NCI-H146 (cell line): ENCODE results near the gene KDM6A.
A peak's percentile ranks its signal among the peaks of the same experiment; 100 is the strongest.
"Not testable (repeated sequence)": the region's sequence is repeated elsewhere in the genome, so short reads cannot be mapped to it uniquely, and the experiment has no call there.

Experiments
- DNase-seq: peaks from one replicate; lab custom pipeline; 2025; lab: John Stamatoyannopoulos, UW

The KDM6A gene

DNA sequence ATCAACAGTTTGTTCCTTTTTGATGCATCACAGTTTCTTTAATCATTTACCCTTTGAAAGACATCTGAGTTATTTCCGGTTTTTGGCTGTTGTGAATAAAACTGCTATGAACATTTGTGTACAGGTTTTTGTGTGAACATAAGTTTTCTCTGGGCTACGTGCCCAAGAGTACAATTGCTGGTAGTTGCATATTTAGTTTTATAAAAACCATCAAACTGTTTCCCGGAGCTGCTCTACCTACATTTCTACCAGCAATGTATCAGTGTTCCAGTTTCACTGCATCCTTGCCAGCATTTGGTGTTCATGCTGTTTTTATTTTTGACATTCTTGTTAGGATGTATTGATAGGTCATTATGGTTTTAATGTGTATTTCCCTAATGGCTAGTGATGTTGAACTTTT, 17.3 kb downstream of the KDM6A start:
- DNase-seq = no peak

DNA sequence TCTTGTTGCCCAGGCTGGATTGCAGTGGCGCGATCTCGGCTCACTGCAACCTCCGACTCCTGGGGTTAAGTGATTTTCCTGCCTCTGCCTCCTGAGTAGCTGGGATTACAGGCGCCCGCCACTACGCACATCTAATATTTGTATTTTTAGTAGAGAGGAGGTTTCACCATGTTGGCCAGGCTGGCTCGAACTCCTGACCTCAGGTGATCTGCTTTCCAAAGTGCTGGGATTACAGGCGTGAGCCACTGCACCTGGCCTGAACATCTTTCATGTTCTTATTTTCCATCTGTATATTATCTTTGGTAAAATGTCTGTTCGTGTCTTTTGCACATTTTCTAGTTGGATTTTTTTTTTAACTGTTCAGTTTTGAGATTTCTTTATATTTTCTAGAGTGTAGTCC, 17.7 kb downstream of the KDM6A start:
- DNase-seq = not testable (repeated sequence)

DNA sequence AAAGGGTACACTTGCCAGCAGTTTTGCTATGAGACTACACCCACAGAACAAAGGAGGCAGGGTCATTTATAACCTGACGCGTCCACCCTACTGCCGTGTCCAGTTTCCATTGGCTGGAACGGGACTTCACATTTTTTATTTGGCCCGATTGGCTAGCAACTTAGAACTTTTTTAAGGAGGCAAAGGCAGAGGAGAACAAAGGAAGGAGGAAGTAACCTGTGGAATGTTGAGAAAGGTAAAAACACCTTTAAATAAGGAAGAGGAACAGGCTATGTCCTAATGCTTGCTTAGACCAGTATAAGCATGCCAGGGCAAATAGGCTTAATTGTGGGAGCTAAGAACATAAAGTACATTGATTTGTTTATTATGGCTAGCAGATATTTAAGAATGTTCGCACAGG, 18.7 kb downstream of the KDM6A start:
- DNase-seq = no peak

DNA sequence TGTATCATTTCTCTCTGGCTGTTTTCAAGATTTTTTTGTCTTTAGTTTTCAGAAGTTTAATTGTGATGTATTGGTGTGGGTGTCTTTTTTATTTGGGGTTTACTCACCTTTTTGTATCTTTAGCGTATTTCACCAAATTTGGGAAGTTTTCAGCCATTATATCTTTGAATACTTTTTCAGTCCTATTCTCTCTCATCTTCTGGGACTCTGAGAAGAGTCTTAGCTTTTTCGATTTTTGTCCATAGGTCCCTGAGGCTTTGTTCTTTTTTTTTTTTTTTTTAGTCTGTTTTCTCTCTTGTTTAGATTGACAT, 23.8 kb downstream of the KDM6A start:
- no peak for DNase-seq

DNA sequence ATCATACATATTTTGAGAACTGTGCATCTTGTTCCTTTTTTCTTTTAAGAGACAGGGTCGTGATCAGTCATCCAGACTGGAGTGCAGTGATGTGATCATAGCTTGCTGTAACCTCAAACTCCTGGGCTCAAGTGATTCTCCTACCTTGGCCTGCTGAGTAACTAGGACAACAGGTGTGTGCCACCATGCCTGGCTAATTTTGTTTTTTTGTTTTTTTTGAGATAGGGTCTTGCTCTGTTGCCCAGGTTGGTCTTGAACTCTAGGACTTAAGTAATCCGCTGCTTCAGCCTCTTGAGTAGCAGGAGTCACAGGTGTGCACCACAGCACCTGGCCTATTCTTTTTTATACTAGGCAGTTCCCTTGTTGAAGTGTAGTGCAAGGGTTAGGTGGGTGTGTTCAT, 24.6 kb downstream of the KDM6A start:
- no peak for DNase-seq

DNA sequence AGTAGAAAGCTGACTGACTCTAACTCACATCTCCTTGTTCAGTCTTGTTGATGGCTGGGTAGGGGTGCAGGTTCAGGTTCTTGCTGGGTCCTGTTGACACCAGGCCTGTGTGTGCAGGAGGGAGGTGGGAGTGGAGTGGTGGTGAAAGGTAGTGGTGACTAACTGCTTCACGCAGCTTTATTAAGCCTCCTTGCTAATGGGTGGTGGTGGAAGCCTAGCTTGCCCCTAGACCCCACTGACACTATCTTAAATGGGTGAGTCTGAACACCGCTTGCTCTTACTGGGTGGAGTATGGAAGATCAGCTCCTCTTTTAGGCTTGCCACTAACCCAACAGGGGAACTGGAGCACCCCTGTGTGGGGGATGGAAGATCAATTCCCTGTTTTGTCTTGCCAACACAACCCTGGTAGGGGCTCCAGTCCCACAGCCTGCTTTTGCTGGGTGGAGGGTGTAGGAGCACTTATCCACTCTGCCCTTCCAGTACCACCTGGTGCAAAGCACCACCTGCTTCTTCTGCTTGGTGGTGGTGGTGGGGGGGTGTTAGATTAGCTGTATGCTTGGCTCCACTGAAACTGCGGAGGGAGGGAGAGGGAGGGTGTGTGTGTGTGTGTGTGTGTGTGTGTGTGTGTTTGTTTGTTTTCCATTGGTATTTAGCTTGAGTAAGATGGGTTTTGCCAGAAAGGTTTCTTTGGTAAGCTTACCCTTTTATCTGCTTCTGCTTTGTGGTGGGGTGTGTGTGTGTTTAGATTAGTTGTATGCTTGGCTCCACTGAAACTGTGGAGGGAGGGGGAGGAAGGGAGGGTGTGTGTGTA, 25.6 kb downstream of the KDM6A start:
- peak; percentile 54 for DNase-seq

DNA sequence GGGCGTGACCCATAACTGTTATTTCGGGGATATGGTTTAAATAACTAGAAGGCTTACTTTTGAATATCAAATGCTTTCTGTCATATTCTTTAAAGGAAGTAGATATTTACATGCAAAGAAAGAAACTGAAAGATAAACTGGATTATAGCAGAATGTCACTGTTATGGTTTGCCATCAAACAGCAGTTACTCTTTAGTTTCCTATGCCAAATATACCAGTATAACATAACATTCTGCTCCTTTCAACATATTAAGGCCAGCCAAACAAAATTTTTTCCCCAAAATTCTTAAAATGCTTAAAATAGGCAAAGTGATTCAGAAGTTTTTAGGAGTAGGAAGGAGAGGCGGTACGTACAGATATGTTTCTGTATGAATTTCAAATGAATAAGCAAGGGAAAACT, 27.0 kb downstream of the KDM6A start:
- no peak for DNase-seq

DNA sequence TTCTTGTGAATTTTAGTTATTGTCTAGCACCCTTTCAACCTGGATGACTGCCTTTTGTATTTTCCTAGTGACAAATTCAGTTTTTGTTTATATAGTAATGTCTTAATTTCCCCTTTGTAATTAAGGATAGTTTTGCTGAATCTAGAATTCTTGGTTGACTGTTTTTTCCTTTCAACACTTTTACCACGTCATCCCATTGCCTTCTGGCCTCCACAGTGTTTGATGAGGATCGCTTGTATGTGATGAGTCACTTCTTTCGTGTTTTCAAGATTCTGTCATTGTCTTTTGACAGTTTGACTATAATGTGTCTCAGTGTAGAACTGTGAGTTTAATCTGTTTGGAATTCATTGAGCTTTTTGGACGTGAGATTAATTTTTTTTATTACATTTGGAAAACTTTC, 30.1 kb downstream of the KDM6A start:
- no peak for DNase-seq

DNA sequence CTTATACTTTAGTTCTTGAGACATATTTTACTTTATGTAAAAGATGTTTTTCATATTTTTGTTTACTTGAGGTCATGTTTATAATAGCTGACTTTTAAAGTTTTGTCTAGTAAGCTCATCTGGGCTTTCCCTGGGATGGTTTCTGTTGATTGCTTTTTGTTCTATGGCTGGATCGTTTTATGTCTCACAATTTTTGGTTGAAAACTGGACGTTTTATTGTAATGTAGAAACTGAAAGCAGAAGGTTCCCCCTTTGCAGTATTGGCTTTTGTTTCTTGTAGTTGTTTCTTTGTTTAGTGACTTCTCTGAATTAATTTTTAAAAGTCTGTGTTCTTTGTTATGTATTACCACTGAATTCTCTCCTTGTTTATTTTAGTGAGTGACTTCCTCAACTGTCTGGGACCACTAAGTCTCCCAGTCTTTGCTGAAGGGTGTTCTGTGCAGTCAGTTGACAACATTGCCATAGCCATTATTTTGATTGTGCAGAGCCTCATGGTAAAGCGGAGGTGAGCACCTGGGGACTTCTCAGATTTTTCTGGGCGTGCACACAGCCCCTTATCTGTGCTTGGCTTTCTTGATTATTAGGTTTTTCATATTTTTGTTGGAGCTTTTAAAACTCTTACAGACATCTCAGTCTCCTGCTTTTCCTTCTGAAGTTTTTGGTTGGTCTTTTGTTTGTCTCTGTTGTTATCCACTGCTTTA, 31.0 kb downstream of the KDM6A start:
- DNase-seq = no peak

DNA sequence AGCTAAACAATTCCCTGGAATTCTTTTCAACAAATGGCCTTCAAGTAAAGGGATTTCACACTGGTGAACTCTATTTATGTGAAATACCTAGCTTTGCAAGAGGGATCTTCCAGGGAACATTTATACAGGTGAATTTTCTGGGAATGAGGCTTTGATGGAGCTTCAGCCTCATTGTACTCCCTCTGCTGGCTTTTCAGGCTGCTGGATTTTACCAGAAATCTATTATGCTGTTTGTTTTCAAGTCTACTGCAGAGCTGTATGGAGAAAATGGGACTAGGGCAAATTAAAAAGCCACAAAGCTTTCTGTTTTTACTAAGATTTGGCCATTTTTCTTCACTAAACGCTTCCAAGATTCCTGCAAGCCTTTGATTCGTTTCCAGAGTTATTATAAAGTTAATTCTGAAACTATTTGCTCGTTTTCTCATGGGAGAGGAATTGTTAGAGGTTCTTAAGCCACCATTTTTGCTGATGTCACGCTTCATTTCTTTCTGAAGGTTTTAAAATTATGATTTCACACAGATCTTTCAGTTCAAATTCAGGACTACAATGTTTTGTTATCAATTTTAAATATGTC, 31.6 kb downstream of the KDM6A start:
- no peak for DNase-seq

DNA sequence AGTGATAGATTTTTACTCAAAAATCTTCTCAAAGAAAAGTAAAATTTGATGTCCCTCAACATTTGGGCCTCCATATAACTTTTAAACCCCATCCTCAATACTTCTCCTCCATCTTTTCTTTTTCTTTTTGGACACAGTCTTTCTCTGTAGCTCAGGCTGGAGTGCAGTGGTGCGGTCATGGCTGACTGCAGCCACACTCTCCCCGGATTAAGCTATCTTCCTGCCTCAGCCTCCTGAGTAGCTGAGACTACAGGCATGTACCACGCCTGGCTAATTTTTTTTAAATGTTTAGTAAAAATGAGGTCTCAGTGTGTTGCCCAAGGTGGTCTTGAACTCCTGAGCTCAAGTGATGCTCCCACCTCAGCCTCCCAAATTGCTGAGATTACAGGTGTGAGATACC, 33.1 kb downstream of the KDM6A start:
- no peak for DNase-seq

DNA sequence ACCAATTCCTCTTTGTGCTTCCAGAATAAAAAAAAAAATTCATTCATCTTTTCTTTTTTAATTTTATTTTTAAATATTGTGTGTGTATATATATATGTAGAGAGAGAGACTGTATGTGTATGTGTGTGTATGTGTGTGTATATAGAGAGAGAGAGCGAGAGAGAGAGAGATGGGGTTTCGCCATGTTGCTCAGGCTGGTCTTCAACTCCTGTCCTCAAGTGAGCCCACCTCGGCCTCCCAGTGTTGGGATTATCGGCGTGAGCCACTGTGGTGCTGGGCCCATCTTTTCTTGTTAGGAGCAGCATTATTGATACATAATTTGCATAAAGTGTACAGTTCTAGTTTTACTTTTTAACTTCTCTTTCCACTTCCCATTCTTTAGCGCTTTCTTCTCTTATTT, 33.6 kb downstream of the KDM6A start:
- DNase-seq = no peak

DNA sequence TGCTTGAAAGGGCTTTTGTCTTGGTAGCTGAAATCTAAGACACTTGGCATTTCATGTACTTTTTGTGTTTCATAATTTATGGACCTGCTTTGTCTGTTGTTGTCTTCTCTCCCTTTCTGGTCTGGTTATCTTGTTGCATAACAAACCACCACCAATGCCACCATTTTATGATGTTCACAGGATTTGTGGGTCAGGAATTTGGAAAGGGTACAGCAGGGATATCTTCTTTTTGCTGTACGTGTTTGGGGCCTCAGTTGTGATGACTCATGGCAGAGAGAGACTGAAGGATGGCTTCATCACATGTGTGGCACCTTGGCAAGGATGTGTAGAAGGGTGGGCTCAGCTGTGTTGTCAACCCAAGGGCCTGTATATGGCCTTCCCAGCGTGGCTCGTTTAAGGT, 35.2 kb downstream of the KDM6A start:
- no peak for DNase-seq

DNA sequence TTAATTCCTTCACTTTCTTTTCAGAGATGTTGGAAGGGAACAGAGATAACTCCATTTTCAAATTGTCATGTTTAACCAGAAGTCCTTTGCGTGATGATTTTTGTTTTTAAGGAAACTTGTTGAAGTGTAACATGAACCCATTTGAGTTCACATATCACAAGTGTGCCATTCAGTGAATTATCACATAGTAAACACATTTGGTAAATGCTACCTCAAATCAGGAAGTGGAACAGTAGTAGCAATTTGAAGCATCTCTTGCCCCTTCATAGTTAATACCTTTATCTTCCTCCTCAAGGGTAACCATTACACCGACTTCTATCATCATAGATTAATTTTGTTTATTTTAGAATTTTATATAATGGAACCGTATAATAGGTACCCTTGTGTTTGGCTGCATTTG, 35.8 kb downstream of the KDM6A start:
- DNase-seq = no peak

DNA sequence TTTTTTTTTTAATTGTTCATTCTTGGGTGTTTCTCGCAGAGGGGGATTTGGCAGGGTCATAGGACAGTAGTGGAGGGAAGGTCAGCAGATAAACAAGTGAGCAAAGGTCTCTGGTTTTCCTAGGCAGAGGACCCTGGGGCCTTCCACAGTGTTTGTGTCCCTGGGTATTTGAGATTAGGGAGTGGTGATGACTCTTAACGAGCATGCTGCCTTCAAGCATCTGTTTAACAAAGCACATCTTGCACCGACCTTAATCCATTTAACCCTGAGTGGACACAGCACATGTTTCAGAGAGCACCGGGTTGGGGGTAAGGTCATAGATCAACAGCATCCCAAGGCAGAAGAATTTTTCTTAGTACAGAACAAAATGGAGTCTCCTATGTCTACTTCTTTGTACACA, 37.5 kb downstream of the KDM6A start:
- DNase-seq = not testable (repeated sequence)

DNA sequence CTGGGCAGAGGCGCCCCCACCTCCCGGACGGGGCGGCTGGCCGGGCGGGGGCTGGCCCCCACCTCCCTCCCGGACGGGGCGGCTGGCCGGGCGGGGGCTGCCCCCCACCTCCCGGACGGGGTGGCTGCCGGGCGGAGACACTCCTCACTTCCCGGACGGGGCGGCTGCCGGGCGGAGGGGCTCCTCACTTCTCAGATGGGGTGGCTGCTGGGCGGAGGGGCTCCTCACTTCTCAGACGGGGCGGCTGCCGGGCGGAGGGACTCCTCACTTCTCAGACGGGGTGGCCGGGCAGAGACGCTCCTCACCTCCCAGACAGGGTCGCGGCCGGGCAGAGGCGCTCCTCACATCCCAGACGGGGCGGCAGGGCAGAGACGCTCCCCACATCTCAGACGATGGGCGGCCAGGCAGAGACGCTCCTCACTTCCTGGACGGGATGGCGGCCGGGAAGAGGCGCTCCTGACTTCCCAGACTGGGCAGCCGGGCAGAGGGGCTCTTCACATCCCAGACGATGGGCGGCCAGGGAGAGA, 38.1 kb downstream of the KDM6A start:
- not testable (repeated sequence) for DNase-seq

DNA sequence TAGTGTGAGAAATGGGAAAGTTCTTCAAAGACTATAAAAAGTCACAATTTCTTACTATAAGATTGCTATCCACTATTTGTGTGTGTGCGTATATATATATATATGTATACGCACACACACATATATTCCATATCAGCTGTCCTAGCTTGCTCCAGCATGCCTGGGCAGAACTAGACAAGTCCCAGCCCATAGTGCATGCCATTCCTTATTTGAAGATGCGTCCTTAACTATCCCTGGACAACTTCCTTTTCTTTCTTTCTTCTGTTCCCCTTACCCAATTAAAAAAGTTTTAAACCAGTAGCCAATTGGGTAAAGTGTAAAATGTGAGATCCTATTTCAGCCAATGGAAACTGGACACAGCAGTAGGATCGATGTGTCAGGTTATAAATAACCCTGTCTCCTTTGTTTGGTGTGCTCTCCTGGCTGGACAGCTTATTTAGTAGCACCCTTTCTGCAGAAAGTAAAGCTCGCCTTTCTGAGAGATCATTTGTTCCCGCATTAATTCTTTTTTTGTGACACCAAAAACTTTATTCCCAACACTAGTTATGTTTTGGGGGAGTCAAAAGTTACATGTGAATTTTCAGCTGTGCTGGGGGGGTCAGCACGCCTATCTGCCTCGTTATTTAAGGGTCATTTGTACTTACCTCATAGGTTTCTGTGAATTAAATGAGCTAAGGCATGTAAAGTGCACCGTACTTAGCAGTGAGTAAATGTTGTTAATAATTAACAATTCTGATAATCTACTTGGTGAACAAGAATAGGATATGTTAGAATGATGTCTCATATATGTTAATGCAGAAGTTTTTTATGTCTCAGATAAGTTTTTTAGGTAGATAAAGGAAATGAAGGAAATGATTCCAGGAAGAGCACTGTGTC, 40.9 kb downstream of the KDM6A start:
- no peak for DNase-seq

DNA sequence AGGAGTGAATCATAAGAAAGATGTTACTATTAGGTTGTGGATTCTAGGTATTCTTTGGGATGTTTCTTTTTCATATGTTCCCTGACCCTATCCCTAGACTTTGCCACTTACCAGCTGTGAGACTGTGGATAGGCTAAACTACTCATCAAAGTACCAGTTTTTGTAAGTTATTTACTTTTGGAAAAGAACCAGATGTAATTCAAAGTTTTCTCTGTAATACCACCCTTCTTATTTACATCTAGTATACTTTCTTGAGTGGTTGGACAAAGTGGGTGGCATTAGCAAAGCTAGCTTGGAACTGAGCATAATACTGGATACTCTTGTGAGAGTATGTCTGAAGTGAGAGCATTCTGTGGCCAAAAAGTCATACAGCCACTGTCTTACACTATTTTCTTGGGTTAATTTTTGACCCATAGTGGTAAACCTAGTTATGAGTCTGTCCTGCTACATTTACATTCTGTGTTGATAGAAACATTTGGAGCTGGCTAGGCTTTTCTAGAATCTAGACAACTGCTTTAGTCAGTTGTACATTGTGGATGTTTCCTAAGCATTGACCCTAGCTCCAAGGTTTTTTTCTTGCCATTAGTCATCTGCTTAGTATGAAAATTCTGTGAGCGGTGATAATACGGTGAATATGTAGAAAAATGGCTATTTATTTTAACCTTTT, 41.7 kb downstream of the KDM6A start:
- no peak for DNase-seq

DNA sequence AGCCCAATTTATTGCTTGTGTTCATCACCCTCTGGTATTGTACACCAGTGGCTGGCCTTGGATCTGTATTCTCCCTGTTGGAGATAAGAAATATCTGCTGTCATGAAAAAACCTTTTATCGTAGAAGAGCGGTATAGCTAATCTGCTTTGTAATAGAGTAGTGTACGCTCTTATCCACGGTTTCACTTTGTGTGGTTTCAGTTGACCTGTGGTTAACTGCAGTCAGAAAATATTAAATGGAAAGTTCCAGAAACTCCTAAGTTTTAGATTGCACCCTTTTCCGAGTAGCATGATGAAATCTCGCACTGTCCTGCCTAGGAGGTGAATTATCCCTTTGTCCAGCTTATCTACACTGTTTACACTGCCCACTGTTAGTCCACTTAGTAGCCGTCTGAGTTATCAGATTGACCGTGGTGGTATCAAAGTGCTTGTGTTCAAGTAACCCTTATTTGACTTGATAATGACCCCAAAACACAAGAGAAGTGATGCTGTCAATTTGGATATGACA, 42.4 kb downstream of the KDM6A start:
- DNase-seq = peak; percentile 74

DNA sequence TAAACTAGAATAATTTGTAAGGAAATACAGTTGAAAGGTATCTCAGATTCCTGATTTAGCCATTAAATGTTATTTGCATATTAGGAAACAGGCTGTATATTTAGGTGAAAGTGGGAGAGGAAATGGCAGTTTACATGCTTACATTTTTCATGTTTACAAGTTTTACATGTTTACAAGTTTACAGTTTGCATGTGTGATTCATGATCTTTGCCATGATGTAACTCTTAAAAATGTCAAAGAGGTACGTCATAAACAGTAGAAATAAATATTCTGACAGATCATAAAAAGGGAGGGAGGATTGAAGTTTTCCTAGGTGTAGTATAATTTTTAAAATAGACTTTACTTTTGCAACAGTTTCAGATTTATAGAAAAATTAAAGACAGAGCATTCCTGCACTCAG, 45.7 kb downstream of the KDM6A start:
- DNase-seq = no peak

DNA sequence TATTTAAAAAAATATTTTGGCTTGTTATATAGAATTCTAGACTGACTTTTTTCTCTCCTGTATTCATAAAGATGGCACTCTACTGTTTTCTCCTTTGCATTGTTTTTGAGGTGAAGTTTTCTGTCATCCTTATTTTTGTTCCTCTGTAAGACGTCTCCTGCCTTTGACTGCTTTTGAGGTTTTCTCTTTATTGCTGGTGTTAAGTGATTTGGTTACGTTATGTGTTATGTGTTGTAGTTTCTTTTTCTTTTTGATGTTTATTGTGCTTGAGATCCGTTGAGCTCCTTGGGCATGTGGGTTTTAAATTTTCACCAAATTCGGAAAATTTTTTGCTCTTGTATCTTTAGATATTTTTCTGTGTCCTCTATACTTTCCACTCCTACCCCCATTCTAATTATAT, 50.0 kb downstream of the KDM6A start:
- no peak for DNase-seq

DNA sequence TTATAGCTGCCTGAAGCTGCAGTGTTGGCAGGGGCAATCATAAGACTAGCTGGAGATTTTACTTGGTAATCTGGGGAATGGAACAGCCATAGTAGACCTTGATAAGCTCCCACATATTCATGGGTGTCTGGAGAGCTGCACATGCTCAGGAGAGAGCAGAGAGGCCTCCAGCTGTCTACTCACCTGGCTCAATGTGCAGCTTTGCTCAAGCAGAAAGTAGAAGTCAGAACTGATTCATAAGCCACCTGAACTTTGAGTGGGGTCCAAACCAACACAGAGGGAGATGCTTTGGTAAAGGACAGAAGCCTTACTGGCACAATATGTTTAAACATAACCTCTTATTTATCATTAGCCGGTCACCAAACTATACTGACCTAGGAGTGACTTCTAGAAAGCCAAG, 54.4 kb downstream of the KDM6A start:
- DNase-seq = no peak
